Kidney epithelial cell (primary cell): ENCODE results near the gene TECPR2. TPM values are rescaled to one million over a fixed set of nuclear protein-coding genes. Genes with fewer than 3 reads are reported as not detected.

Source experiments
- DNase-seq: peaks from one replicate; pipeline ENCODE4 v3.0.0-alpha.2; 2010; ENCODE audit warnings: low read depth
- H3K27me3 ChIP-seq: 2 replicates; pipeline ENCODE4 v1.6.0; 2011; ENCODE audit warnings: low read length; ENCODE audit not compliant: control insufficient read depth, insufficient read depth
- H3K36me3 ChIP-seq: 2 replicates; pipeline ENCODE4 v1.5.1; 2011; ENCODE audit warnings: low read length; ENCODE audit not compliant: control insufficient read depth, insufficient read depth
- H3K4me3 ChIP-seq: 2 replicates; pipeline ENCODE4 v1.5.1; 2011; ENCODE audit warnings: low read depth, mild to moderate bottlenecking, control low read depth, low read length
- total RNA-seq: library from RNA; depleted of rRNA; stranded (reverse); fragments of >200 nt; gene quantifications from 2 replicates; pipeline ENCODE4 v1.2.3, GENCODE V29; 2015
- TF ChIP-seq, protein P1 (sequence below): IDR thresholded peaks from 2 replicates; pipeline ENCODE4 v1.5.1; 2011; ENCODE audit warnings: mild to moderate bottlenecking, moderate library complexity, low read length, control low read depth, inconsistent platforms; ENCODE audit not compliant: insufficient read depth, poor library complexity, severe bottlenecking

Gene TECPR2
- total RNA-seq, 1 donor from 2014 or later, result 16.6 TPM

DNA sequence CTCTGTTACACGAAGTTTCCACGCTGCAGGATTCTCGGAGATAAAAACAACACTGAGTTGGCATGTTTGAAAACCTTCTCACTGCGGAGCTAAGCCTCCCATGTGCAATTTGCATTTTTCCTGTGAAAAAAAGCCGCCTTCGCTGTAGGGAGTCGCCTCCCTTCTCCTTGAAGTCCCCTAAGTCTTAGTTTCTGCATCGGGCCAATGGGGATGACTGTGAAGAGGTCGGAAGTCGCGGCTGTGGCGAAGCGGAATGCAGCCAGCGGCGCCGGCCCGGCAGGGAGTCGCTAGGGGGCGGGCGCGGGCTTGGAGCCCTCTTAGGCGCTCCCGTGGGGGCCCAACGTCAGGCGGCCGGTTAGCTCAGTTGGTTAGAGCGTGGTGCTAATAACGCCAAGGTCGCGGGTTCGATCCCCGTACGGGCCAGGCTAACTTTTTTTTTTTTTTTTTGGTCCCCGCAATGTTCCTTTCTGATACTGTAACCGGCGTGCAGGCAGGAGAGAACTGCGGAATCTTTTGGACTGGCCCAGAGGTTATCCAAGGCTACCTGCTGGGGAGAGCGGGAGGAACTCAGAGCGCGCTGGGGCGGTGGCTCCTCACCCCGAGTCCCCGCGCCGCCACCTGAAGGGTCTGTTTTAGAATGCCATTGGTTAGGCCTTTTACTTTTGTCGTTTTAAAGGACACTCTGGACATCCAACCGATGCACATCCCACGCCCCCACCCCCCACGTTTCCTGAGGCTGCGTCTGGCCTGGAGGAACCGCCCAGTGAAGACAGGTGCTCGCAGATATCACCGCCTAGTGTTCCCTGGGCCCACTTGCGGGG lies 45.8 kb upstream of the TECPR2 start:
- peak; percentile 60 for DNase-seq
- no peaks in the 10 kb centered on the region for H3K36me3 ChIP-seq
- TF ChIP-seq, protein P1, sequence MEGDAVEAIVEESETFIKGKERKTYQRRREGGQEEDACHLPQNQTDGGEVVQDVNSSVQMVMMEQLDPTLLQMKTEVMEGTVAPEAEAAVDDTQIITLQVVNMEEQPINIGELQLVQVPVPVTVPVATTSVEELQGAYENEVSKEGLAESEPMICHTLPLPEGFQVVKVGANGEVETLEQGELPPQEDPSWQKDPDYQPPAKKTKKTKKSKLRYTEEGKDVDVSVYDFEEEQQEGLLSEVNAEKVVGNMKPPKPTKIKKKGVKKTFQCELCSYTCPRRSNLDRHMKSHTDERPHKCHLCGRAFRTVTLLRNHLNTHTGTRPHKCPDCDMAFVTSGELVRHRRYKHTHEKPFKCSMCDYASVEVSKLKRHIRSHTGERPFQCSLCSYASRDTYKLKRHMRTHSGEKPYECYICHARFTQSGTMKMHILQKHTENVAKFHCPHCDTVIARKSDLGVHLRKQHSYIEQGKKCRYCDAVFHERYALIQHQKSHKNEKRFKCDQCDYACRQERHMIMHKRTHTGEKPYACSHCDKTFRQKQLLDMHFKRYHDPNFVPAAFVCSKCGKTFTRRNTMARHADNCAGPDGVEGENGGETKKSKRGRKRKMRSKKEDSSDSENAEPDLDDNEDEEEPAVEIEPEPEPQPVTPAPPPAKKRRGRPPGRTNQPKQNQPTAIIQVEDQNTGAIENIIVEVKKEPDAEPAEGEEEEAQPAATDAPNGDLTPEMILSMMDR, result peak; percentile 89

DNA sequence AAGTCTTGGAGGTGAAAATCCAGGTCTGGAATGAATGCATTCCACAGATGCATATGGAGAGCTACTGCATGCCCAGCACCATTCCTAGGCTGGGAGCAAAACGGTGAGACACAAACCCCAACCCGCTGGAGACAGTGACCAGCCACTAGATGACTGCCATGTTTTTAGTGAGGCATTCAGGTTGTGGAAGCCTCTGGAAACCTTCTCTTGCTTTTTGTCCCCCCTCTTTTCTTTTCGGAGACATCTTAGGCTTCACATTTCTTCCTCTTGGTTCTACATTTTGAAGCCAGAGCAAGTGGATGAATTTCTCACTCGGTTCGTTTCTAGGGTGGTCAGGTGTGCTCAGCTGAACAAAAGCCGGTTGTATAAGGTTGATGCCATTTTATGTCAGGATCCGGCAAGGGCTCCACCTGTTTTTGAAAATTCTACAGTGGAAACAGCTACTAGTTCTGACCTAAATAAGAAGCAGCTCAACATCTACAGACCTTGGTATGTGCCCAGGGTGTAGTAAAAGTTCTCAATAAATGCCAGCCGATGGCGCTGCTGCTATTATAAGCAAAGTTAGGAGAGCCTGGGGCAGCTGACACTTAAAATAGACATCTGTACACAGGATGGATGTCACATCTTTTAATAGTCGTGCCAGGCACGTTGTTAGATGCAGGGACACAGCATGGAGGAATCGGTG lies 45.0 kb upstream of the TECPR2 start:
- DNase-seq, result no peak
- Histone ChIP-seq H3K27me3 (no peaks in the 10 kb centered on the region), H3K4me3 (peak overlapping the region; percentile 57), H3K36me3 (no peaks in the 10 kb centered on the region)
- TF ChIP-seq, protein P1, result no peak

More for the DNA sequence above, 45.8 kb upstream of the TECPR2 start:
- Histone ChIP-seq H3K27me3 (no peaks in the 10 kb centered on the region), H3K4me3 (peak overlapping the region; percentile 57)

DNA sequence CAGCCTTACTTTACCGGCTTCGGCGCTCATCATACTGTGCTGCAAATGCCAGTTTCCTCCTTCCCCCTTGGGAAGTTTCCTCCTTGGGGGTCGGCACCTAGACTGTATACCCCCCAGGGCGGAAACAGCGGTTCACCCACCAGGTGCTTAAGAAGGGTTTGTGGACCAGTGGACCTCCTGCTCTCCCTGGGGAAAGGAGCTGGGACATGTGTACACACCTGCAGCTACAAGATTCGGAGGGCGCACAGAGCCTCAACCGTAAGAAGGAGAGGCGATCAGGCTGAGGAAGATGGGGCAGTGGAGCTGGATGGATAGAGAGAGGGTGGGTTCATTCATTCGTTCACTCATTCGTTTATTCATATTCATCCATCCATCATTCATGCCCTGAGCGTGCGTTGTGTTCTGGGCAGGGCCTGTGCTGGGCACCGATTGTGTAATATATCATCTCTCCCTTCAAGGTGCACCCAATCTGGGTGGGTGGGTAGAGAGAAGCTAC lies 43.9 kb upstream of the TECPR2 start:
- Histone ChIP-seq H3K4me3 (peak overlapping the region; percentile 86), H3K36me3 (no peaks in the 10 kb centered on the region), H3K27me3 (no peaks in the 10 kb centered on the region)
- TF ChIP-seq, protein P1, result no peak
- DNase-seq, result no peak

DNA sequence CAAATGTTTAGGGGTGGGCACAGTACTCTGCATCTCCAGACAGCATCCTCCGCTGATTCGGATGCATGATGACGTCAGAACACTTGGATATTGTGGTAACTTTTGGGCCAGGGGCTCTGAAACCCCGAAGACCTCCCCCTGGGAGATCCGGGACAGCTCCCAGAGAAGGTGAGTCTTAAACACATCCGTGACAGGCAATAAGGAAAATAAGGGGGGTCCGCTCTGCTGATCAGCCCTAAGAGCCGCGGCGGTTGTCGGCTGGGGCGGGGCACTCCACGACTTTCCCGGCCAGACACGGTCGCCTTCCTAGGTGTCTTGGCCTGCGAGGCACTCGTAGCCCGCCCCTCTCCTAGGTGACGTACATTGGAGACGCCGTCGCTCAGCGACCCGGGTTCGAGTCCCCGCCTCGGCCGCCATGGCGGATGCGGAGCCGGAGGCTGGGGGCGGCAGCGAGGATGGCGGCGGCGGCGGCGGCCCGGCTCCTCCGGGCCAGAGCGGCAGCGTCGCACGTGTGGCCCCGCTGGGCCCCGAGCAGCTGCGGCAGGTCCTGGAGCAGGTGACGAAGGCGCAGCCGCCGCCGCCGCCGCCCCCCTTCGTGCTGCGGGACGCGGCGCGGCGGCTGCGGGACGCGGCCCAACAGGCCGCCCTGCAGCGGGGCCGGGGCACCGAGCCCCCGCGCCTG lies 43.2 kb upstream of the TECPR2 start, which contains the start of gene ZNF839:
TSS of gene ZNF839 (plus strand) at position 396 of the 682 bp plus-strand sequence. CDS start at position 416, 20 bp downstream.
- Histone ChIP-seq H3K4me3 (peak within 1 kb of the TSS; percentile 86), H3K27me3 (no peaks in the 10 kb centered on the region), H3K36me3 (no peaks in the 10 kb centered on the region)
- DNase-seq, result peak; percentile 54
- TF ChIP-seq, protein P1, result no peak

DNA sequence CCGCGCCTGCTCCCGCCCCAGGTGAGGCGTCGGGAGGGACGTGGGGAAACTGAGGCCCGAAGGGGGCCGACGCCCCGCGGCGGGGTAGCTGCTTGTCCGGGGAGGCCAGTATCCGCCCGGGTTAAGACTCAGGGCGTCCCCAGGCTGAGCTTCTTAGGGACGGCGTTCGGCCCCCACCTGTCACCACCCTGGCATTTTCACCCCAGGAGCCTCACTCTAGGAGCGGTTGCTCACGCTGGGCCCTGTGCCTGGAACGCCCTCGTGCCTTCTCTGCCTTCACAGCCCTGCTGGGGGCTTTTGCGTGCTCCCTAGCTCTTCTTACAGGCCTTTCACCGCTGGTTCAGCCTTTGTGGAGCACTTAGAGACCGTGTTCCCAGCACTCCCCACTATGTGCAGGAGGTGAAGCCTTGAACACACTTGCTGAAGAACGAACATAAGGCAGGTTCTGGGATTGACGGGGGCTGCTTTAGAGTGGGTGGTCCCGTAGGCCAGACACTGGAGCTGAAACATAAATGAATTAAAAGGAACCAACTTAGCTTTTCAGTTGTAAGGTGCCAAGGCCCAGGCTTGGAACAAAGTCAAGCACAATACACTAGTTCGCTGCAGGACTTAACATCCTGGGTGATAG lies 42.6 kb upstream of the TECPR2 start:
- TF ChIP-seq, protein P1, result no peak
- H3K36me3 ChIP-seq, result no peaks in the 10 kb centered on the region
- H3K4me3 ChIP-seq, result peak overlapping the region; percentile 86
- no peak for DNase-seq
- no peaks in the 10 kb centered on the region for H3K27me3 ChIP-seq
